ENCODE measurements around the gene NR6A1. TPM values are rescaled to one million over a fixed set of nuclear protein-coding genes. Genes with fewer than 3 reads are reported as not detected.

The NR6A1 gene
- total and polyA plus RNA-seq, 2 of the 8 experiments (the other 6 are each of a cell fraction or from before 2014, with no cell fraction given): 93.2 to 237 TPM

- no peak for TF ChIP-seq CHD7 (IDR thresholded peaks at IDR 0.05; ENCODE audit: insufficient replicate concordance, low read length)
- TF ChIP-seq ASH2L (IDR thresholded peaks at IDR 0.05; ENCODE audit: low read length): no peak
- no peak for TF ChIP-seq CTBP2 (IDR thresholded peaks at IDR 0.05; ENCODE audit: borderline replicate concordance, insufficient read depth, insufficient read length, low read length)
- TF ChIP-seq SIX5 (IDR thresholded peaks at IDR 0.05; ENCODE audit: low read depth, low read length): no peak
Observed at GRCh38 chr9:124723352-124723751, 47.8 kb downstream of the NR6A1 start (continued).

Data from H1 (cell line).